GM21576 (cell line): ENCODE results near the gene SELENOH.
"Not testable (repeated sequence)": the region's sequence is repeated elsewhere in the genome, so short reads cannot be mapped to it uniquely, and the experiment has no call there.

ENCODE experiments used
- ATAC-seq: cut with Tn5 transposase; IDR thresholded peaks from one replicate; pipeline ENCODE4 v1.9.1; 2021; ENCODE audit warnings: mild to moderate bottlenecking, moderate library complexity; ENCODE audit not compliant: unreplicated experiment

Gene SELENOH, protein sequence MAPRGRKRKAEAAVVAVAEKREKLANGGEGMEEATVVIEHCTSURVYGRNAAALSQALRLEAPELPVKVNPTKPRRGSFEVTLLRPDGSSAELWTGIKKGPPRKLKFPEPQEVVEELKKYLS

DNA sequence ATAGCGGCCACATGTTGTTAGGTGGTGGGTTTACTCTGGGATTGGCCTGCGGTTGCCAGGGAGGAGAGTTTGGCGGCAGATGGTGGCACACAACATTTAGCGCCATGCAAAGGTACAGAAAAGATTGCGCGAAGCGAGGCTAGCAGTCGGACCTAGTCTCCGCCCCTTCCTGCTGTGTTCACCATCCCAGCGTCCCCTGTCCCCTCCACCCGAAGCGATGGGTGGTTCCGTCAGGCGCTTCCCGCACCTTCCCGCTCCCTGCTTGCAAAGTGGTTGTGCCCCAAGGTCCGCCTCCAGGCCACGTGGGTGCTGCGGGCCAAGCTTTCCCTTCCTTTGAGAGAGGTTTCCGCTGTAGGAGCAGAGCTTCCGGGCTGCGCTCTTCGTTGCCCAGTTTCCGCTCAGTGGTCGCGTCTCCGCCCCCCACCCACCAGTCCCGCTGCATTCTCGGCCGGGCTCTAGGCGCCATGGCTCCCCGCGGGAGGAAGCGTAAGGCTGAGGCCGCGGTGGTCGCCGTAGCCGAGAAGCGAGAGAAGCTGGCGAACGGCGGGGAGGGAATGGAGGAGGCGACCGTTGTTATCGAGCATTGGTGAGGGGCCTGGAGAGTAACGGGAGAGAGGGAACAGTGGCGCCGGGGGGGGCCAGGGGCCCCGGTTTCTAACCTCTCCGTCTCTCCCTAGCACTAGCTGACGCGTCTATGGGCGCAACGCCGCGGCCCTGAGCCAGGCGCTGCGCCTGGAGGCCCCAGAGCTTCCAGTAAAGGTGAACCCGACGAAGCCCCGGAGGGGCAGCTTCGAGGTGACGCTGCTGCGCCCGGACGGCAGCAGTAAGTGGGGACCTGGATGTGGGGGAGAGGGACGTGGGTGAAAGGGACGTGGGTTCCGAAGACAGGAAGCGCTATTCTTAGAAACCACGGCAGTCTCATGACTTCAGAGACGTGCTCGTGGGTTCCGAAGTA, at the start of gene SELENOH:
Gene SELENOH (plus strand): TSS at position 360 of the 955 bp plus-strand sequence. CDS start 105 bp downstream, at position 465.
- ATAC-seq, result peak; percentile 85

DNA sequence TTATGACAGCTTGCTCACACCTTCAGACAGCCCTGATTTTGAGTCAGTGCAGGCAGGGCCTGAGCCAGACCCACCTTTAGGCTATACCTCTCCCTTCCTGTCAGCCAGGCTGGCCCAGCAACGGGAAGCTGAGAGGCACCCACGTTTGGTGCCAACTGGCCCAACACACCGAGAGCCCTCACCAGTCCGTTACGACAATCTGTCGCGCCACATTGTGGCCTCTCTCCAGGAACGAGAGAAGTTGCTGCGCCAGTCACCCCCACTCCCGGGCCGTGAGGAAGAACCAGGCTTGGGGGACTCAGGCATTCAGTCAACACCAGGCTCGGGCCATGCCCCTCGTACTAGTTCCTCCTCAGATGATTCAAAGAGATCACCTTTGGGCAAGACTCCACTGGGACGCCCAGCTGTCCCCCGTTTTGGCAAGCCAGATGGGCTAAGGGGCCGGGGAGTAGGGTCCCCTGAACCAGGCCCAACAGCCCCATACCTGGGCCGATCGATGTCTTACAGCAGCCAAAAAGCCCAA, 42.4 kb upstream of the SELENOH start:
- no peak for ATAC-seq

DNA sequence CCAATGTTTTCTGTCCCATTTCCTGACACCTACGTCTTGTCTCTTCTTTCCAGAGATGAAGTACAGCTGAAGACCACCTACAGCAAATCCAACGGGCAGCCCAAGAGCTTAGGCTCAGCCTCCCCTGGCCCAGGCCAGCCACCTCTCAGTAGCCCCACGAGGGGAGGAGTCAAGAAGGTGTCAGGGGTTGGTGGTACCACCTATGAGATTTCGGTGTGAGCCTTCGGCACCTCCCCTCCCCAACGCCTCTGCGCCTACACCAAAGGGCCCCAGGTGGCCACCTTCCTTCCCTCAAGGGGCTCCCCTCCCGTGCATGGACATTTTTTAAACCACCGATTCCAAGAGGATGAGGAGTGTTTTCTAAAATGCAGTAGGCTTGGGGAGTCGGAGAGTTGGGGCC, 41.5 kb upstream of the SELENOH start:
- ATAC-seq, result no peak

DNA sequence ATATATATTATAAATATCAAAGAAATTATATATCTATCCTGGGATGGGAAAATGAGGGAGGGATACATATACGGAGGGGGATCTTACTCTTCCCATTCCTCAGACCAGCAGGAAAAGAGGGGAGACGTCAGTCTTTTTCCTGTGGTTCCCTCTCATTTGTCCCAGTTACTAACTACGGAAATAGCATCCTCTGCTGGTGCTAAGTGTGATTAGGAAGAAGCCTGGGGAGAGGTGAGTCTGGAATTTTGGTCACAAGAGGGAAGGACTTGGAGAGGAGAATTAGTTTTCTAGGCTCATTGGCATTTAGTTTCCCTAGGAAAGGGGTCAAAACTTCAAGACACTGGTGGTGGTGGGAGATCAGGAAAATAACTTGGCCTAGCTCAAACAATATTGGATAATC, 40.9 kb upstream of the SELENOH start:
- ATAC-seq, result no peak

DNA sequence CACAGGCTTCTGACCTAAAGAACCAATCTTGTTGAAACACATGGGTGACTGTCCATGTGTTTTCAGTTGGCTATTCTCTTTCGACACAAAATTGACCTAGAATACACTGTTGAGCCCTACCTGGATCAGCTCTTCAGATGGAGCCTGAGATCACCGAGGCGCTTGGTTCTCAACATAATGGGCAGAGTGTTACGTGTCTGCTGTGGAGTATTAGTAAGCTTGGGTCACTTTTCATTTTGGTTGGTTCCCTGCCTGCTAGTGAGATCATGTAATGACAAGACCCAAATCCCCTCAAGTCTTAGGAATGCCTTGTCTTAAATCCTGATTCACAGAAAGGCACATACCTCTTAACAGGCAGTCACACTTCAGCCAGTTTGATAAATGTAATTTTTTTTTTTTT, 38.0 kb upstream of the SELENOH start:
- no peak for ATAC-seq

DNA sequence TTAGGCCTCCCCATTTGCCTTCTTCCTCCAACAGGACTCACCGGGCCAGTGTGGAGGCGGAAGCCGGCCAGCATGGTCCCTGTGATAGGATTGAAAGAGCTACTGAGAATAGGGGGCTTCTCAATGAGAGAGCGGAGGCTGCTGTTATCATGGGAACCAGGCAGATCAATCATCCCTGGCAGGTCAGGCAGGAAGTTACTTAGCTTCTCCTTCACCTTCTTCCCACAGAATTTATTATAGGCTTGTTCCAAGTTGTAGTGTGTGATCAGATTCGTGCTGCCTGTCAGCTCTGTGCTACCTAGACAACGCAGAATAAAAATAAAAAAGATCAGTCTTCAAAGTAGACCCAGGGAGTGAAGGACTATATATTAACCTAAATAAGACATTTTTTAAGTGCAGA, 36.4 kb upstream of the SELENOH start:
- ATAC-seq, result no peak

DNA sequence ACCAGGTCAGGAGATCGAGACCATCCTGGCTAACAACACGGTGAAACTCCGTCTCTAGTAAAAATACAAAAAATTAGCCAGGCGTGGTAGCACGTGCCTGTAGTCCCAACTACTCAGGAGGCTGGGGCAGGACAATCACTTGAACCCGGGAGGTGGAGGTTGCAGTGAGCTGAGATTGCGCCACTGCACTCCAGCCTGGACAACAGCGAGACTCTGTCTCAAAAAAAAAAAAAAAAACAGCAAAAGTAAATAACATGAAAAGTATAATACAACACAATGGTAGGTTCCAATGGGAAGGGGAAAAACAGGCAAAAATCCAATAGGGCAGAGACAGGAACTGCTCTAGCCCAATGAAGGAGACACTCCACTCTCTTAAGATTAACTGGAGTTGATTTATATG, 35.9 kb upstream of the SELENOH start:
- ATAC-seq, result not testable (repeated sequence)

DNA sequence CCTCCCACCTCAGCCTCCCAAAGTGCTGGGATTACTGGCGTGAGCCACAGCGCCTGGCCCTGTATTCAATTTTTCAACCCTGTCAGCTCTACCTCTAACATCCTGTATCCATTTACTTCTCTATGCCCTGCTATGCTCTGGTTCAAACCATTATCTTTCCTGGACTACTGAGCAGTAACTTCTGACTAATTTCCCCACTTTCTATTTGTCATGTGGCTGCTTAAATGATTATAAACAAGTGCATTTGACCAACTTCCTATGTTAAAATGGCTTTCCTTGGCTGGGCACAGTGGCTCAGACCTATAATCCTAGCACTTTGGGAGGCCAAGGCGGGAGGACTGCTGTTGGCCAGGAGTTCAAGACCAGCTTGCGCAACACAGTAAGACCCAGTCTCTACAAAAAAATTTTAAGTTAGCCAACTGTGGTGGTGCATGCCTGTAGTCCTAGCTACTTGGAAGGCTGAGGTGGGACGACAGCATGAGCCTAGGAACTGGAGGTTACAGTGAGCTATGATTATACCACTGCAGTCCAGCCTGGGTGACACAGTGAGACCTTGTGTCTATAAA, 31.4 kb upstream of the SELENOH start:
- no peak for ATAC-seq

DNA sequence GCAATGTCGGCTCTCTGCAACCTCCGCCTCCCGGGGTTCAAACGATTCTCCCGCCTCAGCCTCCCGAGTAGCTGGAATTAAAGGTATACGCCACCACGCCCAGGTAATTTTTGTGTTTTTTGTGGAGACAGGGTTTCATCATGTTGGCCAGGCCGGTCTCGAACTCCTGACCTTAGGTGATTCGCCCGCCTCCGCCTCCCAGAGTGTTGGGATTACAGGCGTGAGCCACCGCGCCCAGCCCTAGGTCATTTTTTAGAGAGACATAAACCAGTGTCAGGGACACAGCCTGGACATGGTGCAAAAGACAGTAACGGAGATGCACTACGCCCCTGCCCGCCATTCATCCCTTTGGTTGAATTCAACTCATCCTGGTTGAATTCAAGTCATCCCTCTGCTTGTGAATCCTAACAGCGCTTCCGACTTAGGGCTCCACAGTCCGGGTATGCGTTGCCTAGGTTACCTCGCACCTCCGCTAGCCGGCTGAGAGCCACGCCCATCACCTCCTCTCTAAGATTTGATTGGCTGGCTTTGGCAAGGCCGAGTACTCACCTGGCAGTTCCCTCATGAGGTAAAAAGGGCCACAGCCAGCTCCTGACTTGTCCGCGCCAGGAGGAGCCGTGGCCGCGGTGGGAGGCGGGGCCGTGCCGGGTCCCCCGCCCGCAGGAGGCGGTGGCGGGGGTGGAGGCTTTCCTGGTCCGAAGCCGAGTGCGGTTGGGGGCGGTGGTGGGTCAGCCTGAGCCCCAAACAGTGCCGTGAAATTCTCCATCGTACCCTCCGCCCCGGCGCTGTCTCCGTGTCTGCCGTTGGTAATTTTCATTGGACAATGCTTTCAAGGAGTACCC, 29.7 kb upstream of the SELENOH start, which contains the start of gene MED19:
Gene MED19 (minus strand): TSS at position 802 of the 842 bp plus-strand sequence. CDS start 36 bp downstream, at position 766.
- ATAC-seq, result peak; percentile 42

DNA sequence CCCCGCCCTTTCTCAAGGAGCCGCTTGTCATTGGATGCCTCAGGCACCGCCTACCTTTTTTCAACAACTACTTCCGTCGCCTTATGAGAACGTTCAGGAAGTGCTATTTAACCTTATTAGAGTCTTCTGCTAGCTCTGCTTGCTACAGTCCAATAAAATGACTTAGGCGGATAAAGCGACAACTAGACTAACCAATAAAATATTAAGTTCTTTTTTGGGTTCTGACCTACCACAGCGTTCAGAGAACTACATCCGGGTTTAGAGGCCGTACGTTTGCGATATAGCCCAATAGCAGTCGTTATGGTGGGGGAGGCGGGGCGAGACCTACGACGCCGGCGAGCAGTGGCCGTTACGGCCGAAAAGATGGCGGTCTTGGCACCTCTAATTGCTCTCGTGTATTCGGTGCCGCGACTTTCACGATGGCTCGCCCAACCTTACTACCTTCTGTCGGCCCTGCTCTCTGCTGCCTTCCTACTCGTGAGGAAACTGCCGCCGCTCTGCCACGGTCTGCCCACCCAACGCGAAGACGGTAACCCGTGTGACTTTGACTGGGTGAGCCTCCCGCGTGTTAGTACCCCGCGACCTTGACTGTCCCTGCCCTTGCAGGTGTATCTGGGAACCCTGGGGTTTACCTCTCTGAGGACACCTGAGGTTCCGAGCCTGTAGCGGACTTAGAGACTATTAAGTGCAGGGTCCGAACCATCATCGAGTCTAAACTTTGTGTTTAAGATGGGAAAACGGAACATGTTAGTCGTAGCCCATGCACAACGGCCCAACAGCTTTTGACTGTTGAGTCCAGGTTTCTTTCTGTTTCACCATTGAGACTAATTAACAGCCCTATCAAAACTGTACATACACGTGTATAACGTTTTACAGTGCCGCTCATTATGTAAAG, 28.8 kb upstream of the SELENOH start, which contains the start of gene TMX2:
Gene TMX2 (plus strand): TSS at position 338 of the 895 bp plus-strand sequence. CDS start 26 bp downstream, at position 364.
- peak; percentile 92 for ATAC-seq

DNA sequence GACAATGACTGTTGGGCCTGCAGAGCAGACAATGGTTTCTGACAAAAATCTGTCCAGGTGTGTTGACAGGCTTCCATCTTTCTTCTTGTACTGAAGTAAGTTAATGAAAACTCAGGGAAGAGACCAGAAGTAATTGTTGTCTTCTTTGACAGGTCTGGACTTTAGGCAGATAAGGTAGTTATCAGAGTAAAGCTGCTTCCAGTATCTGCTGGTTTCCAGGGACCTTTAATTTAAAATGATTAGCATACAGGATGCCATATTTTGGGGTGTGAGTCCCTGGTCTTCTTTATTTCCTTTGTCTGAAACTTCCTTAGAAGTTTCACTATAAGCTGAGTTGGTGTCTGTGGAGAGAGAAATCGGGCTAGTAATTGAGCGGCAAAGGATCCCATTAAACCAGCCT, 27.5 kb upstream of the SELENOH start:
- no peak for ATAC-seq

DNA sequence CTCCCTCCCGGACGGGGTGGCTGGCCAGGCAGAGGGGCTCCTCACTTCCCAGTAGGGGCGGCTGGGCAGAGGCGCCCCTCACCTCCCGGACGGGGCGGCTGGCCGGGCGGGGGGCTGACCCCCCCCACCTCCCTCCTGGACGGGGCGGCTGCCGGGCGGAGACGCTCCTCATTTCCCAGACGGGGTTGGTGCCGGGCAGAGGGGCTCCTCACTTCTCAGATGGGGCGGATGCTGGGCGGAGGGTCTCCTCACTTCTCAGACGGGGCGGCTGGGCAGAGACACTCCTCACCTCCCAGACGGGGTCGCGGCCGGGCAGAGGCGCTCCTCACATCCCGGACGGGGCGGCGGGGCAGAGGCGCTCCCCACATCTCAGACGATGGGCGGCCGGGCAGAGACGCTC, 24.6 kb upstream of the SELENOH start:
- not testable (repeated sequence) for ATAC-seq

DNA sequence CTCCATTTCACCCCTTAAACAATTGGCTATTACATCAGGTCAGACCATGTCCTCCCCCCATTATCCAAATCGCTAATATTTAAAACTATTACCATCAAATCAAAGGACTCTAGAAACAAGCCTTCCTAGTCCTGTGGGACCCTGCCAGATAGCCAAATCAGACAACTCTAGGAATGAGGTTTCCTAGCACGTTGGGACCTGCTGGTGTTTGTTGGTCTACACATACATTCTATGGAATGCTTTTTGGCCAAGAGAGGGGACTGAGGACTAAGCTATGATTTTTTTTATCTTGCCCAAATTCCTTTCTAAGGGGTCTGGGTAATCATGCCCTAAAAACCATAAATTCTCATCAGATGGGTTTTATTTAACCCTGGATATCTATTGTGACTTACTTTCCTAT, 14.1 kb upstream of the SELENOH start:
- no peak for ATAC-seq

DNA sequence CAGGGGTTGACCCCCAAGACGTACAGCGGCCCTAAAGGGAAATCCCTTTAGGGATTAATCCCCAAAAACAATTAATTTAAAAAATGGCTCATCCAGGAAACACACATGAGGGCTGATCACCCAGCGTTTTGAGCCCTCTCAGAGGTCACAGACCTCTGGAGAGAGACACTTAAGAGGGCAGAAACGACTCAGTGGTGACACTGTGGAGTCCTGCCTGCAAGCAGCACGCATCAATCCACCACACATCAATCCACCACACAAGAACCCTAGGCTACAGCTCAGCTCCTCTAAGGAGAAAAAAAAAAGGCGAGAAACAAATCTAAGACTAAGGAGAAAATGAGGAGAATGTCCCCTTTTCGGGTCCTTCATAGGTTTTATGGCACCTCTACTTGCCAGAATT, 12.5 kb upstream of the SELENOH start:
- ATAC-seq, result no peak

DNA sequence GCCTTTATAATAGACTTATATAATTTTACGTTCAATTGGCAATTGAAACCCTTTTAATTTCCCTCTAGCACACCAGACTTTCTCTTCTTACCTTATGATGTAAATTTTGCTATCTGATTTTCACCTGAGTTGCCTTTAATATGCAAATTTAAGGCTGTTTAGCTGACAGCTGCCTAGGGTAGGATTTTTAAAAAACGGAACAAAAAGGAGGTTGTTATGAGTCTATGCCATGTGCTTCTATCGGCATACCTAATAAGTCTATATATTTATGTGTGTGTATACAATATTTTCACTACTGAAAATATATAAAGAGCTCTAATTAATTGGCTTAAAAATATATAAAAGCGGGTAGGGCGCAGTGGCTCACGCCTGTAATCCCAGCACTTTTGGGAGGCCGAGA, 11.8 kb upstream of the SELENOH start:
- ATAC-seq, result no peak

DNA sequence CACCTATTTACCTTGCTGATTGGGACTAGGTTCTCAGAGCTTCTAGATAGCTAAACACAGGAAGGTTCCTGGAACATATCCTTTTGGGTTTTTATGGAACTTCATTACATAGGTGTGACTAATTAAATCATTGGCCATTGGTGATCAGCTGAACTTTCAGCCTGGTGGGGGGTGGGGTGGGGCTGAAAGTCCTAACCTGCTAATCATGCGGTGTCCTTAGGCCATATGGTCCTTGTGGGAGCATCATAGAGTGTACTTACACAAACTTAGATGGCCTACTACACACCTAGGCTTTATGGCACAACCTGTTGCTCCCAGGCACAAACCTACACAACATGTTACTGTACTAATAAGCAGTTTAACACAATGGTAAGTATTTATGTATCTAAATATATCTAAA, 8.6 kb upstream of the SELENOH start:
- ATAC-seq, result no peak

DNA sequence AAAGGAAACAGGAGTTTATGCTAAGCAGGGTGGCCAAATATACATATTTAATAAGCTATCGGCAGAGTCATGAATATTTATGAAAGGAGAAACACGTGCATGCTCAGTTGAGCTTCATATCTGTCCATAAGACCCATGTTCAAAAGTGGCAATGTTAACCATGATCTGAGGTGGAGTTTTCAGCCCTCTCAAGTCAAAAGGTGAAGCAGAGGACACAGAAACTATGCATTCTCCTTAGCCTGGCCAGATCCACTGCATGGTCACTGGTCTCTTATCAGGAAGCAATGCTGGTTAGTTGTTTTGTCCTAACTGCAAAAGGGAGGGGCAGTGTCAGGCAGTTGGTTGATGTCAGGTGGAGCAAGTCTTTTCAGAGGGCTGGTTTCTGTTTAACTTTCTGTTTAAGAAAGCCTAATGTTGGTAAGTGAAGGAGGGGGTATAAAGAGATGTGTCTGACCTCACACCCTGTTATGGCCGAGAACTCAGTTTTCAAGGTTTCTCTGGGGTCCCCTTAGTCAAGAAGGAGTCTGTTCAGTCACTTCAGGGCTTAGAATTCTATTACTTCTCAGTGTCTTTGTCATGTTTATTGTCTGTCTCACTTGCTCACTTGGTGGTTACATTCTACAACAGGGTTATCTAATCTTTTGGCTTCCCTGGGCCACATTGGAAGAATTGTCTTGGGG, 5.5 kb upstream of the SELENOH start:
- ATAC-seq, result no peak

DNA sequence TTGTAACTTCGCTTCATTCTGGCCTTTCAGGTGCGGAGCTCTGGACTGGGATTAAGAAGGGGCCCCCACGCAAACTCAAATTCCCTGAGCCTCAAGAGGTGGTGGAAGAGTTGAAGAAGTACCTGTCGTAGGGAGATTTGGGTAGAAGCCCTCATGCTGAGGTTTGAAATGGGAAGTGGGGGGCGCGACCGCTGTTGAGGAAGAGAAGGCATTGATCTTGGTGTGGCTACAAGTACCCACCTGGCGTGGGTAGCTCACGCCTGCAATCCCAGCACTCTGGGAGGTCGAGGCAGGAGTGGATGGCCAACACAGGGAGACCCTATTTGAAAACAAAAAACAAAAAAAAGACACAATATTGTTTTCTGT, 779 bp downstream of the SELENOH start:
- ATAC-seq, result peak; percentile 0

DNA sequence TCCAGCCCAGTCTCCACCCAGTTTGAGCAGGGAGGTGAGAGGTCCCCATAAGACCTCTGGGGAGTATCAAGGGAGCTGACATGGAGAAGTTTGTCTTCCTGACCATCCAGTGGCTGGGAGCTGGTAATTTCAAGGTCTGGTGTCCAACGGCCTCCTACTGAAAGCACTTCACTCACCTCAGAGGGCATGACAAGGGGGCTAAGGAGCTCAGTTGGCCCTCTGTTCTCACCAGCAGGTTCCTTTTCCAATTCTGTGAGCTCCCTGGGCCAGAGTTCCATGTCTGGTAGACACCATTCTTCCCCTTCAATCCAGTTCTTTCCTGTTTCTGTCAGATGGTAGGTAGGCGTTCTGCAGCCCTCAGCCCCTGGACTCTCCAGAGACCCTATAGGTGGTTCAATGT, 3.1 kb downstream of the SELENOH start:
- ATAC-seq, result no peak
